Neural progenitor cell (in vitro differentiated cells): ENCODE data around the gene LRBA.

Experiments
- EZH2 ChIP-seq: fragments of 200-600 bp; sonication (generic); IDR thresholded peaks from 2 replicates; pipeline ENCODE4 v1.6.1; 2017; ENCODE audit warnings: antibody characterized with exemption, mild to moderate bottlenecking, moderate library complexity
- EZH2phosphoT487 ChIP-seq: fragments of 200-600 bp; sonication (generic); IDR thresholded peaks from 2 replicates; pipeline ENCODE4 v1.6.1; 2017; ENCODE audit warnings: antibody characterized with exemption
- TF ChIP-seq, protein P1 (sequence below): fragments of 200-600 bp; sonication (generic); IDR thresholded peaks from 2 replicates; pipeline ENCODE4 v1.5.1; 2017; ENCODE audit warnings: antibody characterized with exemption, mild to moderate bottlenecking

DNA sequence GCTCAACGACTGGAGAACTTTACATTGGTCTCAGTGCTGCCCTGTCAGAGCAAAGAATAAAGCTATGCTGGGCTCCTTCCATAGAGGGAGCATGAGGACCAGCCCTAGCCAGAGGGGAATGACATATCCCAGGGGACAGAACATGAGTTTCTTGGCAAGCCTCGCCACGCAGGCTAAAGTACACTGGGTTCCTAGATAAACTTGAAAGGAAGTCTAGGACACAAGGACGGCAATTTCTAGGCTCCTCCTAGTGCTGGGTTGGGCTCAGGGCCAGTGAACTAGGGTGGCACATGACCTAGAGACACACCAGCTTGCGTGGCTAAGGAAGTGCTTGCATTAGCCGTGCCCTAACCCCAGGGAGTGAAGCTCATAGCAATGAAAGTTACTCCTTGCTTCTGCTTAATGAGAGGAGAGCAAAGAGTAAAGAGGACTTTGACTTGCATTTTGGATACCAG, 292.1 kb downstream of the LRBA start:
- TF ChIP-seq, protein P1, sequence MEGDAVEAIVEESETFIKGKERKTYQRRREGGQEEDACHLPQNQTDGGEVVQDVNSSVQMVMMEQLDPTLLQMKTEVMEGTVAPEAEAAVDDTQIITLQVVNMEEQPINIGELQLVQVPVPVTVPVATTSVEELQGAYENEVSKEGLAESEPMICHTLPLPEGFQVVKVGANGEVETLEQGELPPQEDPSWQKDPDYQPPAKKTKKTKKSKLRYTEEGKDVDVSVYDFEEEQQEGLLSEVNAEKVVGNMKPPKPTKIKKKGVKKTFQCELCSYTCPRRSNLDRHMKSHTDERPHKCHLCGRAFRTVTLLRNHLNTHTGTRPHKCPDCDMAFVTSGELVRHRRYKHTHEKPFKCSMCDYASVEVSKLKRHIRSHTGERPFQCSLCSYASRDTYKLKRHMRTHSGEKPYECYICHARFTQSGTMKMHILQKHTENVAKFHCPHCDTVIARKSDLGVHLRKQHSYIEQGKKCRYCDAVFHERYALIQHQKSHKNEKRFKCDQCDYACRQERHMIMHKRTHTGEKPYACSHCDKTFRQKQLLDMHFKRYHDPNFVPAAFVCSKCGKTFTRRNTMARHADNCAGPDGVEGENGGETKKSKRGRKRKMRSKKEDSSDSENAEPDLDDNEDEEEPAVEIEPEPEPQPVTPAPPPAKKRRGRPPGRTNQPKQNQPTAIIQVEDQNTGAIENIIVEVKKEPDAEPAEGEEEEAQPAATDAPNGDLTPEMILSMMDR, result no peak
- TF ChIP-seq EZH2, result no peak
- no peak for TF ChIP-seq EZH2phosphoT487
